Panc1 (cell line): ENCODE results near the gene KLB. TPM values are rescaled to one million over a fixed set of nuclear protein-coding genes. Genes with fewer than 3 reads are reported as not detected.

ENCODE experiments used
- ATAC-seq: fragments of 200-7000 bp; cut with Tn5 transposase; 2 replicates; pipeline ENCODE4 v1.9.1; 2020; ENCODE audit warnings: mild to moderate bottlenecking, moderate library complexity
- BruUV-seq: library from RNA; stranded (reverse); fragments of 400-500 nt; replicated peaks from 2 replicates; lab custom pipeline; 2021; lab: Mats Ljungman, UMichigan
- CTCF ChIA-PET: fragments of 300-600 bp; sonication (Branson Sonifier 250); formaldehyde crosslinking; loops from one replicate; lab custom pipeline; 2022; ENCODE audit warnings: antibody characterized with exemption; lab: Charles Lee
- POLR2A ChIA-PET: fragments of 300-600 bp; sonication (Branson Sonifier 250); formaldehyde crosslinking; loops from one replicate; lab custom pipeline; 2022; ENCODE audit warnings: antibody characterized with exemption; lab: Charles Lee
- DNase-seq: peaks from one replicate; pipeline ENCODE4 v3.0.0-alpha.2; 2010; ENCODE audit warnings: low read depth, low spot score
- H3K27ac ChIP-seq: 2 replicates; pipeline ENCODE4 v1.5.1; 2011; ENCODE audit warnings: mild to moderate bottlenecking, low read length, inconsistent platforms
- H3K27me3 ChIP-seq: fragments of 200-500 bp; sonication (Bioruptor generic); 2 replicates; pipeline ENCODE4 v1.6.0; 2014; ENCODE audit warnings: low read length, inconsistent platforms; ENCODE audit not compliant: control insufficient read depth, insufficient read depth
- H3K36me3 ChIP-seq: fragments of 200-500 bp; sonication (Bioruptor generic); 2 replicates; pipeline ENCODE4 v1.5.1; 2014; ENCODE audit warnings: inconsistent platforms, mild to moderate bottlenecking, low read length, moderate library complexity; ENCODE audit not compliant: control insufficient read depth, insufficient read depth
- H3K4me1 ChIP-seq: 2 replicates; pipeline ENCODE4 v1.5.1; 2011; ENCODE audit warnings: inconsistent platforms, mild to moderate bottlenecking, low read length, moderate library complexity; ENCODE audit not compliant: control insufficient read depth, insufficient read depth
- H3K4me3 ChIP-seq, 2 experiments: 2 replicates each; pipeline ENCODE4 v1.5.1; 2011 to 2012; ENCODE audit warnings: low read depth in 2 of 2, low read length in 2 of 2, mild to moderate bottlenecking in 2 of 2, inconsistent platforms in 1 of 2, moderate library complexity in 1 of 2
- H3K9me3 ChIP-seq: fragments of 200-500 bp; sonication (Bioruptor generic); 2 replicates; pipeline ENCODE4 v1.5.1; 2014; ENCODE audit warnings: low read depth, mild to moderate bottlenecking, inconsistent platforms, low read length, moderate library complexity; ENCODE audit not compliant: control insufficient read depth, insufficient read depth
- CTCF ChIP-seq: fragments of 450-650 bp; IDR thresholded peaks from 2 replicates; pipeline ENCODE4 v1.5.1; 2017; ENCODE audit warnings: mild to moderate bottlenecking
- POLR2AphosphoS5 ChIP-seq: IDR thresholded peaks from 2 replicates; pipeline ENCODE4 v1.6.1; 2012; ENCODE audit warnings: mild to moderate bottlenecking, low read depth, low read length, moderate library complexity
- REST ChIP-seq, 2 experiments: IDR thresholded peaks; 2 replicates each; pipeline ENCODE4 v1.6.1; 2011 to 2012; ENCODE audit warnings: low read depth in 2 of 2, control low read depth in 1 of 2, low read length in 1 of 2, mild to moderate bottlenecking in 1 of 2, moderate library complexity in 1 of 2; ENCODE audit not compliant: insufficient read depth in 1 of 2
- SIN3A ChIP-seq: IDR thresholded peaks from 2 replicates; pipeline ENCODE4 v1.6.1; 2012; ENCODE audit warnings: low read depth, mild to moderate bottlenecking, low read length, moderate library complexity, borderline replicate concordance; ENCODE audit not compliant: insufficient read depth
- TCF7L2 ChIP-seq: IDR thresholded peaks from 2 replicates; pipeline ENCODE4 v1.6.1; 2011; ENCODE audit warnings: mild to moderate bottlenecking, low read depth, low read length, inconsistent platforms
- in situ Hi-C: cut with HindIII; loops from 2 replicates; pipeline ENCODE4 v1.10.0; 2016; ENCODE audit warnings: low sequenced_read_pairs, low pct_unique_long_range_greater_than_20kb
- intact Hi-C: fragments of 100-400 bp; cut with micrococcal nuclease; formaldehyde crosslinking; loops from one replicate; pipeline ENCODE4 v1.10.0; 2022; ENCODE audit not compliant: unreplicated experiment
- total RNA-seq: library from RNA; stranded (reverse); gene quantifications from one replicate; pipeline ENCODE4 v1.2.1, GENCODE V29; 2021; ENCODE audit not compliant: unreplicated experiment

The KLB gene
- total RNA-seq, 1 experiment from 2014 or later: not detected

GRCh38 chr4:39429476-39430334, 23.0 kb downstream of the KLB start:
- in situ Hi-C loops: no loop called here

More at GRCh38 chr4:39429476-39430334, 23.0 kb downstream of the KLB start:
- H3K27ac ChIP-seq: no peak overlapping the region
- DNase-seq (no peak), ATAC-seq (no peak)
- CTCF ChIA-PET: no interaction called here
- no peaks in the 10 kb centered on the region for H3K27me3 ChIP-seq
- H3K9me3 ChIP-seq: no peaks in the 10 kb centered on the region
- no peaks in the 10 kb centered on the region for H3K36me3 ChIP-seq
- H3K4me3 ChIP-seq: no peak overlapping the region
- intact Hi-C loops: no loop called here
- BruUV-seq: no TSS peak
- POLR2A ChIA-PET: no interaction called here
- H3K4me1 ChIP-seq: no peaks in the 10 kb centered on the region
- TF ChIP-seq REST (IDR thresholded peaks at IDR 0.05; ENCODE audit: insufficient read depth in 1 of 2, low read depth in 2 of 2, low read length in 1 of 2): no peak
- no peak for TF ChIP-seq TCF7L2
- TF ChIP-seq POLR2AphosphoS5: no peak
- TF ChIP-seq CTCF: no peak
- no peak for TF ChIP-seq SIN3A
